K562 (cell line): ENCODE data around the gene PAPSS2. TPM values are rescaled to one million over a fixed set of nuclear protein-coding genes. Genes with fewer than 3 reads are reported as not detected.

Experiments
- ATAC-seq: fragments of 200-7000 bp; cut with Tn5 transposase; 3 replicates; pipeline ENCODE4 v1.9.1; 2020; ENCODE audit warnings: moderate library complexity
- BruUV-seq: library from RNA; stranded (reverse); fragments of 400-500 nt; replicated peaks from 2 replicates; lab custom pipeline; 2021; lab: Mats Ljungman, UMichigan
- CTCF ChIA-PET: fragments of 300-600 bp; formaldehyde crosslinking; extraction: SDS; loops from one replicate; lab custom pipeline; 2021; ENCODE audit warnings: low intra/inter-chr PET ratio; lab: Yijun Ruan, JAX
- POLR2A ChIA-PET: fragments of 300-600, 350-650 bp; sonication (Branson Sonifier 250); formaldehyde crosslinking; extraction: SDS; loops from one replicate; lab custom pipeline; 2021; ENCODE audit warnings: antibody characterized with exemption, inconsistent platforms; lab: Yijun Ruan, JAX
- DNase-seq, 4 experiments: peaks; one replicate each; pipeline versions ENCODE4 v3.0.0 to v3.0.0-alpha.2; 2011 to 2018; ENCODE audit warnings: low spot score in 3 of 4, mixed read lengths in 3 of 4; ENCODE audit errors: extremely low read depth in 1 of 4
- FAIRE-seq: peaks from 2 replicates; lab custom pipeline; 2011; peaks lifted over from hg19 to GRCh38; lab: Jason Lieb, UNC
- H2AFZ ChIP-seq: 2 replicates; pipeline ENCODE4 v1.6.0; 2011; ENCODE audit warnings: low read depth, low read length, control low read depth, inconsistent platforms
- H3K27ac ChIP-seq: fragments of 200-600 bp; 3 replicates; pipeline ENCODE4 v1.8.0; 2011; ENCODE audit warnings: low read depth, mild to moderate bottlenecking, control low read depth, inconsistent platforms, low read length, moderate library complexity, mixed read lengths; ENCODE audit errors: extremely low read depth
- H3K27me3 ChIP-seq, 2 experiments: fragments of 300-600 bp in 1 of 2; 2 replicates in 1 of 2; 3 replicates in 1 of 2; pipeline versions ENCODE4 v1.6.0 to v1.8.0; 2011; ENCODE audit warnings: inconsistent platforms in 2 of 2, low read length in 2 of 2, mild to moderate bottlenecking in 1 of 2, mixed read lengths in 1 of 2, moderate library complexity in 1 of 2; ENCODE audit not compliant: control insufficient read depth in 2 of 2, insufficient read depth in 2 of 2
- H3K36me3 ChIP-seq: fragments of 300-600 bp; 3 replicates; pipeline ENCODE4 v1.8.0; 2011; ENCODE audit warnings: mild to moderate bottlenecking, low read length, inconsistent platforms; ENCODE audit not compliant: control insufficient read depth, insufficient read depth
- H3K4me1 ChIP-seq, 2 experiments: fragments of 200-600 bp in 1 of 2; replicated peaks in 1 of 2; 2 replicates in 1 of 2; 3 replicates in 1 of 2; pipeline versions ENCODE4 v1.5.1 to v1.8.0; 2011; ENCODE audit warnings: inconsistent platforms in 2 of 2, low read length in 2 of 2, mild to moderate bottlenecking in 1 of 2, mixed read lengths in 1 of 2, moderate library complexity in 1 of 2; ENCODE audit not compliant: control insufficient read depth in 2 of 2, insufficient read depth in 2 of 2
- H3K4me2 ChIP-seq: 2 replicates; pipeline ENCODE4 v1.6.1; 2011; ENCODE audit warnings: low read length, control low read depth, inconsistent platforms, mixed read lengths; ENCODE audit not compliant: insufficient read depth
- H3K4me3 ChIP-seq: fragments of 200-600 bp; sonication (generic), shearing (Covaris generic); 2 replicates; pipeline ENCODE4 v1.5.1; 2016; ENCODE audit warnings: control low read depth, inconsistent platforms
- H3K79me2 ChIP-seq: fragments of 200-600 bp; 3 replicates; pipeline ENCODE4 v1.8.0; 2011; ENCODE audit warnings: low read length, inconsistent platforms; ENCODE audit not compliant: control insufficient read depth, insufficient read depth
- H3K9ac ChIP-seq, 2 experiments: 2 replicates each; pipeline versions ENCODE4 v1.6.0 to v1.6.1; 2011; ENCODE audit warnings: low read depth in 2 of 2, low read length in 2 of 2, control low read depth in 1 of 2, inconsistent platforms in 1 of 2, mild to moderate bottlenecking in 1 of 2, mixed read lengths in 1 of 2; ENCODE audit not compliant: insufficient read depth in 1 of 2
- H3K9me1 ChIP-seq: one replicate; pipeline ENCODE4 v1.6.0; 2011; ENCODE audit warnings: inconsistent platforms, mild to moderate bottlenecking, low read length, moderate library complexity; ENCODE audit not compliant: control insufficient read depth, insufficient read depth
- H3K9me3 ChIP-seq: replicated peaks from 2 replicates; pipeline ENCODE4 v1.5.1; 2011; ENCODE audit warnings: low read depth, low read length, inconsistent platforms; ENCODE audit not compliant: control insufficient read depth, insufficient read depth
- H4K20me1 ChIP-seq: replicated peaks from 2 replicates; pipeline ENCODE4 v1.6.1; 2011; ENCODE audit warnings: low read length, inconsistent platforms, mixed read lengths; ENCODE audit not compliant: control insufficient read depth, insufficient read depth
- FOXA3 ChIP-seq, 2 experiments: fragments of 450-650 bp in 1 of 2; sonication (generic) in 1 of 2; formaldehyde crosslinking; IDR thresholded peaks in 1 of 2; conservative IDR thresholded peaks in 1 of 2; 2 replicates each; pipeline versions ENCODE4 v1.4.0 to v1.8.0; 2020 to 2022; ENCODE audit warnings: mild to moderate bottlenecking in 2 of 2, missing genetic modification reagents in 1 of 2
- HINFP ChIP-seq: fragments of 450-650 bp; conservative IDR thresholded peaks from 2 replicates; pipeline ENCODE4 v1.6.1; 2016; ENCODE audit warnings: missing genetic modification characterization, low read depth, mild to moderate bottlenecking, control low read depth, missing compliant biosample characterization
- MCM5 ChIP-seq: fragments of 450-650 bp; IDR thresholded peaks from 2 replicates; pipeline ENCODE4 v1.6.1; 2016; ENCODE audit warnings: low read depth
- PYGO2 ChIP-seq: fragments of 450-650 bp; IDR thresholded peaks from 2 replicates; pipeline ENCODE4 v1.6.1; 2016; ENCODE audit warnings: mild to moderate bottlenecking, missing genetic modification characterization, moderate library complexity, missing compliant biosample characterization
- RFX1 ChIP-seq: fragments of 450-650 bp; IDR thresholded peaks from 2 replicates; pipeline ENCODE4 v1.6.1; 2016; ENCODE audit warnings: mild to moderate bottlenecking, moderate library complexity
- TAF1 ChIP-seq: IDR thresholded peaks from 2 replicates; pipeline ENCODE4 v1.6.1; 2011; ENCODE audit warnings: mild to moderate bottlenecking, low read length, moderate library complexity; ENCODE audit not compliant: insufficient read depth, control insufficient read depth, severe bottlenecking; ENCODE audit errors: extremely low read depth
- TCF15 ChIP-seq: fragments of 250-450 bp; sonication (Bioruptor Pico); IDR thresholded peaks from 2 replicates; pipeline ENCODE4 v1.8.0; 2022; ENCODE audit warnings: moderate library complexity, mild to moderate bottlenecking, inconsistent platforms
- USF2 ChIP-seq: sonication (generic); formaldehyde crosslinking; IDR thresholded peaks from 2 replicates; pipeline ENCODE4 v1.5.0; 2020; ENCODE audit warnings: missing genetic modification reagents
- ZNF140 ChIP-seq: fragments of 250-450 bp; sonication (Bioruptor Pico); IDR thresholded peaks from 2 replicates; pipeline ENCODE4 v1.8.0; 2021; ENCODE audit warnings: moderate library complexity, mild to moderate bottlenecking, inconsistent platforms
- ZNF431 ChIP-seq: sonication (generic); formaldehyde crosslinking; IDR thresholded peaks from 2 replicates; pipeline ENCODE4 v1.8.0; 2022; ENCODE audit warnings: mild to moderate bottlenecking, missing genetic modification reagents
- ZNF639 ChIP-seq, 2 experiments: fragments of 200-800 bp in 1 of 2; sonication (Bioruptor generic) in 1 of 2; sonication (generic) in 1 of 2; formaldehyde crosslinking in 1 of 2; IDR thresholded peaks in 1 of 2; conservative IDR thresholded peaks in 1 of 2; 2 replicates each; pipeline versions ENCODE4 v1.5.0 to v1.6.1; 2016 to 2020; ENCODE audit warnings: missing compliant biosample characterization in 1 of 2, missing genetic modification characterization in 1 of 2, missing genetic modification reagents in 1 of 2
- WGBS: fragments of 100-300 bp; shearing (Covaris generic); methylation state at CpG from one replicate; pipeline ENCODE4 v1.1.6; 2016; ENCODE audit warnings: low coverage, mixed read lengths; ENCODE audit not compliant: insufficient coverage; ENCODE audit errors: missing lambda C conversion rate; 5-methylcytosine and 5-hydroxymethylcytosine counted together
- in situ Hi-C: fragments of 300-500 bp; cut with MboI; formaldehyde crosslinking; loops from 4 replicates; pipeline ENCODE4 v1.15.0; 2018; ENCODE audit warnings: inconsistent platforms, mixed read lengths
- intact Hi-C: fragments of 100-400 bp; cut with micrococcal nuclease; formaldehyde crosslinking; loops from 2 replicates; pipeline ENCODE4 v1.14.2; 2022
- polyA plus RNA-seq, 8 experiments: library from polyadenylated mRNA; depleted of rRNA in 4 of 8; stranded (reverse) in 5 of 8; unstranded in 3 of 8; fragments of >200 nt; fragmentation: Nextera tagmentation in 2 of 8; fragmentation: Illumina TruSeq in 1 of 8; extraction: Ambion mirVana in 2 of 8; extraction: Trizol in 1 of 8; gene quantifications; 2 replicates each; pipeline versions ENCODE4 v1.2.1 to v1.2.3, GENCODE V29; 2011 to 2014; ENCODE audit warnings: inconsistent platforms in 1 of 8, missing spikeins in 1 of 8
- total RNA-seq, 7 experiments: library from RNA; depleted of rRNA in 6 of 7; stranded (reverse); fragments of >200 nt in 6 of 7; fragmentation: Illumina TruSeq in 2 of 7; extraction: Trizol in 2 of 7; gene quantifications; 2 replicates each; pipeline versions ENCODE4 v1.2.1 to v1.2.3, GENCODE V29; 2011 to 2021; ENCODE audit warnings: low replicate concordance in 1 of 7

The PAPSS2 gene
- total and polyA plus RNA-seq, 9 of the 15 experiments (the other 6 are each of a cell fraction or from before 2014, with no cell fraction given): 0.01 to 0.29 TPM; not detected in 7

- intact Hi-C loops (no loop called here), in situ Hi-C loops (no loop called here)
- Histone ChIP-seq H3K36me3 (no peaks in the 10 kb centered on the region), H4K20me1 (no peaks in the 10 kb centered on the region), H3K79me2 (no peaks in the 10 kb centered on the region), H3K9me3 (no peaks in the 10 kb centered on the region), H3K9me1 (no peaks in the 10 kb centered on the region), H3K4me2 (no peak overlapping the region), H3K27me3 (peaks cover 0 to 2% of the 10 kb centered on the region in 2 experiments; a peak in 3 of 5 replicates), H3K4me3 (no peak overlapping the region), H2AFZ (no peak overlapping the region)
- ATAC-seq (no peak), FAIRE-seq (no peak), DNase-seq (no peak)
- no TSS peak for BruUV-seq
- POLR2A ChIA-PET: no interaction called here
- CTCF ChIA-PET: no interaction called here
- 0% methylated on average over 2 of the region's 2 CpGs for WGBS
- TF ChIP-seq TCF15 (no peak), PYGO2 (tag) (no peak), TAF1 (no peak), ZNF140 (CRISPR knock-in tag) (no peak), RFX1 (no peak)
- TF ChIP-seq, all 486 proteins: peak for 0
- no peaks in the 10 kb centered on the region for H3K4me1 ChIP-seq
- H3K9ac ChIP-seq: no peak overlapping the region
- no peak overlapping the region for H3K27ac ChIP-seq
Observed at GRCh38 chr10:87721781-87722180, 62.1 kb downstream of the PAPSS2 start.

- in situ Hi-C loops: no loop called here
- Histone ChIP-seq H3K27ac (no peak overlapping the region), H3K4me2 (no peak overlapping the region), H3K4me1 (no peaks in the 10 kb centered on the region), H3K9ac (no peak overlapping the region), H3K79me2 (no peaks in the 10 kb centered on the region), H3K36me3 (no peaks in the 10 kb centered on the region), H3K27me3 (peaks cover 2 to 4% of the 10 kb centered on the region in 2 experiments; a peak in 3 of 5 replicates), H2AFZ (no peak overlapping the region), H3K9me3 (no peaks in the 10 kb centered on the region), H3K4me3 (no peak overlapping the region), H3K9me1 (no peaks in the 10 kb centered on the region), H4K20me1 (no peaks in the 10 kb centered on the region)
- intact Hi-C loops: no loop called here
- no peak for ATAC-seq
- BruUV-seq: no TSS peak
- CTCF ChIA-PET: no interaction called here
- POLR2A ChIA-PET: interaction anchor here (1.7 kb wide), 1 partner anchor 10 kb away, joined by 5 read pairs; no protein-coding TSS in a partner anchor
- FAIRE-seq: no peak
- no peak for DNase-seq
- WGBS: 0% methylated on average over 4 of the region's 4 CpGs
- TF ChIP-seq USF2 (CRISPR knock-in tag) (no peak), ZNF431 (no peak), MCM5 (no peak), HINFP (no peak), FOXA3 (CRISPR knock-in tag; conservative IDR thresholded peaks at IDR 0.05 in 1 of 2, IDR thresholded peaks at IDR 0.05 in 1 of 2) (no peak), ZNF639 (CRISPR knock-in tag; conservative IDR thresholded peaks at IDR 0.05 in 1 of 2, IDR thresholded peaks at IDR 0.05 in 1 of 2) (no peak)
Observed at GRCh38 chr10:87722716-87723115, 63.0 kb downstream of the PAPSS2 start.
